ENCODE data around the gene SLC6A1. TPM values are rescaled to one million over a fixed set of nuclear protein-coding genes. Genes with fewer than 3 reads are reported as not detected.

The SLC6A1 gene
- total RNA-seq, 2 experiments from 2014 or later, result not detected

- H3K36me3 Mint-ChIP-seq (ENCODE audit: low read depth), result no peaks in the 10 kb centered on the region
- ChIA-PET POLR2A (no interaction called here), CTCF (no interaction called here)
- Histone ChIP-seq H3K4me1 (ENCODE audit: insufficient read depth, low read length) (peaks cover 7% of the 10 kb centered on the region), H3K9me3 (ENCODE audit: control insufficient read depth in 1 of 2, insufficient read depth in 1 of 2, low read length in 2 of 2) (peaks cover 0 to 3% of the 10 kb centered on the region in 2 experiments), H3K27me3 (ENCODE audit: control insufficient read depth in 1 of 2, insufficient read depth in 2 of 2, low read length in 2 of 2) (peaks cover 16 to 27% of the 10 kb centered on the region in 2 experiments), H3K36me3 (ENCODE audit: insufficient read depth, low read length) (no peaks in the 10 kb centered on the region), H3K27ac (ENCODE audit: low read depth in 1 of 2, low read length in 2 of 2) (no peak overlapping the region), H3K4me3 (ENCODE audit: low read length) (no peak overlapping the region)
- no peak for DNase-seq
- intact Hi-C loops (cut with DNase I, micrococcal nuclease), result no loop called here
- H3K4me3 Mint-ChIP-seq, result no peak overlapping the region
- H3K27me3 Mint-ChIP-seq, result peaks cover 33% of the 10 kb centered on the region
- H3K4me1 Mint-ChIP-seq (ENCODE audit: low read depth), result peaks cover 1% of the 10 kb centered on the region
- TF ChIP-seq, protein P1, sequence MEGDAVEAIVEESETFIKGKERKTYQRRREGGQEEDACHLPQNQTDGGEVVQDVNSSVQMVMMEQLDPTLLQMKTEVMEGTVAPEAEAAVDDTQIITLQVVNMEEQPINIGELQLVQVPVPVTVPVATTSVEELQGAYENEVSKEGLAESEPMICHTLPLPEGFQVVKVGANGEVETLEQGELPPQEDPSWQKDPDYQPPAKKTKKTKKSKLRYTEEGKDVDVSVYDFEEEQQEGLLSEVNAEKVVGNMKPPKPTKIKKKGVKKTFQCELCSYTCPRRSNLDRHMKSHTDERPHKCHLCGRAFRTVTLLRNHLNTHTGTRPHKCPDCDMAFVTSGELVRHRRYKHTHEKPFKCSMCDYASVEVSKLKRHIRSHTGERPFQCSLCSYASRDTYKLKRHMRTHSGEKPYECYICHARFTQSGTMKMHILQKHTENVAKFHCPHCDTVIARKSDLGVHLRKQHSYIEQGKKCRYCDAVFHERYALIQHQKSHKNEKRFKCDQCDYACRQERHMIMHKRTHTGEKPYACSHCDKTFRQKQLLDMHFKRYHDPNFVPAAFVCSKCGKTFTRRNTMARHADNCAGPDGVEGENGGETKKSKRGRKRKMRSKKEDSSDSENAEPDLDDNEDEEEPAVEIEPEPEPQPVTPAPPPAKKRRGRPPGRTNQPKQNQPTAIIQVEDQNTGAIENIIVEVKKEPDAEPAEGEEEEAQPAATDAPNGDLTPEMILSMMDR (IDR thresholded peaks at IDR 0.05), result no peak
- no peak for ATAC-seq (ENCODE audit: poor library complexity)
- H3K27ac Mint-ChIP-seq, result no peak overlapping the region
- no peaks in the 10 kb centered on the region for H3K9me3 Mint-ChIP-seq
These were observed 4.4 kb upstream of the SLC6A1 start for GRCh38 chr3:10988001-10988665.

- peaks cover 0 to 8% of the 10 kb centered on the region in 2 experiments for H3K9me3 ChIP-seq (ENCODE audit: control insufficient read depth in 1 of 2, insufficient read depth in 1 of 2, low read length in 2 of 2)
- no peak overlapping the region for H3K4me3 Mint-ChIP-seq
- H3K27ac ChIP-seq (ENCODE audit: low read depth in 1 of 2, low read length in 2 of 2), result no peak overlapping the region
- H3K27ac Mint-ChIP-seq, result no peak overlapping the region
- no peak for DNase-seq
- peaks cover 24 to 36% of the 10 kb centered on the region in 2 experiments for H3K27me3 ChIP-seq (ENCODE audit: control insufficient read depth in 1 of 2, insufficient read depth in 2 of 2, low read length in 2 of 2)
- TF ChIP-seq, protein P1 (IDR thresholded peaks at IDR 0.05), result no peak
- H3K36me3 ChIP-seq (ENCODE audit: insufficient read depth, low read length), result no peaks in the 10 kb centered on the region
- intact Hi-C loops (cut with DNase I, micrococcal nuclease), result no loop called here
- no peak overlapping the region for H3K4me3 ChIP-seq (ENCODE audit: low read length)
- H3K36me3 Mint-ChIP-seq (ENCODE audit: low read depth), result no peaks in the 10 kb centered on the region
- no peaks in the 10 kb centered on the region for H3K4me1 Mint-ChIP-seq (ENCODE audit: low read depth)
- ChIA-PET CTCF (no interaction called here), POLR2A (no interaction called here)
- peaks cover 12% of the 10 kb centered on the region for H3K4me1 ChIP-seq (ENCODE audit: insufficient read depth, low read length)
- peaks cover 41% of the 10 kb centered on the region for H3K27me3 Mint-ChIP-seq
- H3K9me3 Mint-ChIP-seq, result no peaks in the 10 kb centered on the region
- no peak for ATAC-seq (ENCODE audit: poor library complexity)
These were observed 3.5 kb upstream of the SLC6A1 start for GRCh38 chr3:10988991-10989484.

GRCh38 chr3:10992943-10993728 lies 588 bp downstream of the SLC6A1 start:
- DNase-seq (no peak), ATAC-seq (ENCODE audit: poor library complexity) (no peak)
- intact Hi-C loops (cut with DNase I, micrococcal nuclease), result no loop called here
- ChIA-PET POLR2A (no interaction called here), CTCF (no interaction called here)
- H3K27me3 ChIP-seq (ENCODE audit: control insufficient read depth in 1 of 2, insufficient read depth in 2 of 2, low read length in 2 of 2), result peaks cover 43 to 53% of the 10 kb centered on the region in 2 experiments
- H3K9me3 ChIP-seq (ENCODE audit: control insufficient read depth in 1 of 2, insufficient read depth in 1 of 2, low read length in 2 of 2), result peaks cover 0 to 8% of the 10 kb centered on the region in 2 experiments
- no peak overlapping the region for H3K27ac ChIP-seq (ENCODE audit: low read depth in 1 of 2, low read length in 2 of 2)
- peaks cover 12% of the 10 kb centered on the region for H3K4me1 ChIP-seq (ENCODE audit: insufficient read depth, low read length)
- TF ChIP-seq, protein P1 (IDR thresholded peaks at IDR 0.05), result no peak
- Mint-ChIP-seq H3K27me3 (peaks cover 80% of the 10 kb centered on the region), H3K9me3 (no peaks in the 10 kb centered on the region), H3K36me3 (ENCODE audit: low read depth) (no peaks in the 10 kb centered on the region), H3K27ac (no peak overlapping the region), H3K4me3 (no peak overlapping the region), H3K4me1 (ENCODE audit: low read depth) (no peaks in the 10 kb centered on the region)
- H3K36me3 ChIP-seq (ENCODE audit: insufficient read depth, low read length), result no peaks in the 10 kb centered on the region
- no peak overlapping the region for H3K4me3 ChIP-seq (ENCODE audit: low read length)

All from CD4-positive, alpha-beta T cell (primary cell).